Loucy (cell line): ENCODE measurements around the gene SLC26A2.

ENCODE experiments used
- H2AFZ ChIP-seq: fragments of 200-600 bp; sonication (generic); 2 replicates; pipeline ENCODE4 v1.6.0; 2016; ENCODE audit warnings: antibody characterized with exemption, mild to moderate bottlenecking, low read length, moderate library complexity
- H3F3A ChIP-seq: fragments of 200-600 bp; 2 replicates; pipeline ENCODE4 v1.6.0; 2016; ENCODE audit warnings: antibody characterized with exemption, low read depth, mild to moderate bottlenecking
- H3K27me3 ChIP-seq: fragments of 200-600 bp; sonication (generic); 2 replicates; pipeline ENCODE4 v1.6.1; 2014; ENCODE audit warnings: low read length, mild to moderate bottlenecking; ENCODE audit not compliant: insufficient read depth, poor library complexity, severe bottlenecking
- H3K36me3 ChIP-seq: fragments of 200-600 bp; sonication (generic); 2 replicates; pipeline ENCODE4 v1.6.1; 2016; ENCODE audit warnings: low read length; ENCODE audit not compliant: insufficient read depth
- H3K4me1 ChIP-seq: fragments of 200-600 bp; sonication (generic); 2 replicates; pipeline ENCODE4 v1.5.1; 2014; ENCODE audit warnings: low read length, mild to moderate bottlenecking; ENCODE audit not compliant: insufficient read depth, poor library complexity, severe bottlenecking
- H3K4me2 ChIP-seq: fragments of 200-600 bp; sonication (generic); 2 replicates; pipeline ENCODE4 v1.6.0; 2014; ENCODE audit warnings: antibody characterized with exemption, low read length, low read depth, mild to moderate bottlenecking; ENCODE audit not compliant: poor library complexity, severe bottlenecking
- H3K4me3 ChIP-seq: fragments of 200-600 bp; sonication (generic); 2 replicates; pipeline ENCODE4 v1.5.1; 2014; ENCODE audit warnings: low read length, mild to moderate bottlenecking, mixed read lengths; ENCODE audit not compliant: poor library complexity, severe bottlenecking
- H3K79me2 ChIP-seq: fragments of 200-600 bp; sonication (generic); 2 replicates; pipeline ENCODE4 v1.6.1; 2014; ENCODE audit warnings: low read length; ENCODE audit not compliant: insufficient read depth
- H3K9ac ChIP-seq: fragments of 200-600 bp; sonication (generic); 2 replicates; pipeline ENCODE4 v1.6.0; 2014; ENCODE audit warnings: mild to moderate bottlenecking, low read depth, low read length, moderate library complexity; ENCODE audit not compliant: poor library complexity, severe bottlenecking
- H3K9me2 ChIP-seq: fragments of 200-600 bp; sonication (generic); replicated peaks from 2 replicates; pipeline ENCODE4 v1.6.1; 2016; ENCODE audit warnings: low read depth, low read length, mixed read lengths
- H3K9me3 ChIP-seq: fragments of 200-600 bp; sonication (generic); 2 replicates; pipeline ENCODE4 v1.6.1; 2014; ENCODE audit warnings: mild to moderate bottlenecking, antibody characterized with exemption, low read length, low read depth; ENCODE audit not compliant: insufficient read depth
- H4K20me1 ChIP-seq: fragments of 200-600 bp; sonication (generic); 2 replicates; pipeline ENCODE4 v1.6.0; 2014; ENCODE audit warnings: antibody characterized with exemption, low read length, mild to moderate bottlenecking; ENCODE audit not compliant: insufficient read depth, poor library complexity, severe bottlenecking
- CTCF ChIP-seq: fragments of 200-600 bp; sonication (generic); conservative IDR thresholded peaks from 2 replicates; pipeline ENCODE4 v1.5.1; 2014; ENCODE audit warnings: mild to moderate bottlenecking, antibody characterized with exemption, low read length
- EZH2phosphoT487 ChIP-seq: fragments of 200-600 bp; IDR thresholded peaks from 2 replicates; pipeline ENCODE4 v1.6.1; 2018; ENCODE audit warnings: antibody characterized with exemption, mild to moderate bottlenecking, moderate library complexity, borderline replicate concordance

Gene SLC26A2

GRCh38 chr5:149932445-149933350, 27.9 kb upstream of the SLC26A2 start:
- no peaks in the 10 kb centered on the region for H3K79me2 ChIP-seq
- no peak overlapping the region for H3K4me2 ChIP-seq
- H3F3A ChIP-seq = no peaks in the 10 kb centered on the region
- H3K9me2 ChIP-seq = no peaks in the 10 kb centered on the region
- H3K9ac ChIP-seq = no peak overlapping the region
- no peaks in the 10 kb centered on the region for H3K4me1 ChIP-seq
- TF ChIP-seq EZH2phosphoT487 (no peak), CTCF (no peak)
- no peaks in the 10 kb centered on the region for H3K9me3 ChIP-seq
- no peaks in the 10 kb centered on the region for H3K36me3 ChIP-seq
- H3K27me3 ChIP-seq = no peaks in the 10 kb centered on the region
- no peak overlapping the region for H2AFZ ChIP-seq
- H3K4me3 ChIP-seq = no peak overlapping the region
- no peaks in the 10 kb centered on the region for H4K20me1 ChIP-seq

- Histone ChIP-seq H2AFZ (no peak overlapping the region), H3K4me1 (no peaks in the 10 kb centered on the region), H3K27me3 (no peaks in the 10 kb centered on the region), H4K20me1 (no peaks in the 10 kb centered on the region), H3K36me3 (no peaks in the 10 kb centered on the region), H3K9ac (no peak overlapping the region), H3K9me2 (no peaks in the 10 kb centered on the region), H3K9me3 (no peaks in the 10 kb centered on the region), H3K4me3 (no peak overlapping the region), H3K79me2 (no peaks in the 10 kb centered on the region), H3F3A (no peaks in the 10 kb centered on the region), H3K4me2 (no peak overlapping the region)
- TF ChIP-seq CTCF (no peak), EZH2phosphoT487 (no peak)
Measured at GRCh38 chr5:149935431-149935901, 25.1 kb upstream of the SLC26A2 start.

DNA sequence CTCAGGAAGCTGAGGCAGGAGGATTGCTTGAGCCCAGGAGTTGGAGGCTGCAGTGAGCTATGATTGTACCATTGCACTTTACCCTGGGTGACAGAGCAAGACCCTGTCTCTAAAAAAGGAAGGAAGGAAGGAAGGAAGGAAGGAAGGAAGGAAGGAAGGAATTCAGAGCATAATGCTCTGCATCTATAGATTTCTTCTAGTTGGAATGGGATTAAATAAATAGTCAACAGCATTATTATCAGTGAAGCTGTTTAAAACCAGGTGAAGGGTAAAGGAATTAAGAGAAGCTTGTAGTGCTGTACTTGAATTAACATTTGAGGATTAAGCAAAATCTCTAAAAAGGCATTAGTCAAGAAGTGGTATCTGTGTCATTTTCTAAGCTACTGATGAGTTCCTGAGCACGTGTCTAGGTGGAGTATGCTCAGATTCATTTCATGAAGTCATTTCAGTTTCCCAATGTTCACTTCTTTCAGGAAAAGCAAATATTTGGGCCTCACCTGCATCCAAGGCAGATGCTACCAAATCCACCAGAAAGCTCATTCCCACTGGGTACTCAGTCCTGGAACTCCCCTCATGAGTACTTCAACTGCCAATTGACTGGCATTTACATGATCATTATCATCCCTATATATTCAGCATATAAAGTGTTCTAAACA, 24.4 kb upstream of the SLC26A2 start:
- Histone ChIP-seq H2AFZ (no peak overlapping the region), H3F3A (no peaks in the 10 kb centered on the region), H3K9me2 (no peaks in the 10 kb centered on the region), H3K4me1 (no peaks in the 10 kb centered on the region), H3K36me3 (no peaks in the 10 kb centered on the region), H3K79me2 (no peaks in the 10 kb centered on the region), H3K9ac (no peak overlapping the region), H3K4me2 (no peak overlapping the region), H3K27me3 (no peaks in the 10 kb centered on the region), H3K4me3 (no peak overlapping the region), H4K20me1 (no peaks in the 10 kb centered on the region), H3K9me3 (no peaks in the 10 kb centered on the region)
- no peak for TF ChIP-seq CTCF
- TF ChIP-seq EZH2phosphoT487 = no peak
